H1 (cell line): ENCODE data around the gene APBA3.

Source experiments
- CREB1 ChIP-seq: IDR thresholded peaks from 2 replicates; pipeline ENCODE4 v1.6.1; 2012; ENCODE audit warnings: inconsistent platforms
- CTCF ChIP-seq, 3 experiments: IDR thresholded peaks; 1 replicate in 2 of 3; 2 replicates in 1 of 3; pipeline versions ENCODE4 v1.5.1 to v1.6.1; 2011; ENCODE audit warnings: low read length in 3 of 3, mild to moderate bottlenecking in 3 of 3, inconsistent platforms in 2 of 3, low read depth in 1 of 3, moderate library complexity in 1 of 3; ENCODE audit not compliant: insufficient read depth in 1 of 3; ENCODE audit errors: control extremely low read depth in 1 of 3
- EP300 ChIP-seq, 2 experiments: IDR thresholded peaks; 1 replicate in 1 of 2; 2 replicates in 1 of 2; pipeline ENCODE4 v1.6.1; 2011 to 2012; ENCODE audit warnings: low read depth in 2 of 2, low read length in 2 of 2, mild to moderate bottlenecking in 2 of 2, borderline replicate concordance in 1 of 2, inconsistent platforms in 1 of 2, moderate library complexity in 1 of 2
- POLR2A ChIP-seq, 2 experiments: IDR thresholded peaks; 1 replicate in 1 of 2; 2 replicates in 1 of 2; pipeline ENCODE4 v1.6.1; 2011; ENCODE audit warnings: low read depth in 2 of 2, low read length in 2 of 2, mild to moderate bottlenecking in 2 of 2; ENCODE audit errors: control extremely low read depth in 1 of 2
- POLR2AphosphoS5 ChIP-seq: IDR thresholded peaks from 2 replicates; pipeline ENCODE4 v1.6.1; 2011; ENCODE audit warnings: low read depth, low read length
- TEAD4 ChIP-seq: IDR thresholded peaks from 2 replicates; pipeline ENCODE4 v1.6.1; 2012; ENCODE audit warnings: low read depth, low read length, inconsistent platforms, mixed read lengths
- USF2 ChIP-seq: IDR thresholded peaks from 2 replicates; pipeline ENCODE4 v1.6.1; 2011; ENCODE audit warnings: low read length, improper control_type of control experiment

GRCh38 chr19:3788996-3789778, 27.7 kb upstream of the APBA3 start:
- TF ChIP-seq TEAD4 (no peak), EP300 (IDR thresholded peaks at IDR 0.05; ENCODE audit: borderline replicate concordance in 1 of 2, low read depth in 2 of 2, low read length in 2 of 2) (no peak), POLR2AphosphoS5 (no peak), POLR2A (IDR thresholded peaks at IDR 0.05; ENCODE audit: control extremely low read depth in 1 of 2, low read depth in 2 of 2, low read length in 2 of 2) (no peak), CREB1 (no peak), CTCF (IDR thresholded peaks at IDR 0.05; ENCODE audit: control extremely low read depth in 1 of 3, insufficient read depth in 1 of 3, low read depth in 1 of 3, low read length in 3 of 3) (no peak), USF2 (no peak)
